Caco-2 (cell line): ENCODE measurements around the gene INPP5K. TPM values are rescaled to one million over a fixed set of nuclear protein-coding genes. Genes with fewer than 3 reads are reported as not detected.

Experiments used
- BruUV-seq: library from RNA; stranded (reverse); fragments of 400-500 nt; replicated peaks from 2 replicates; lab custom pipeline; 2021; lab: Mats Ljungman, UMichigan
- CTCF ChIA-PET: fragments of 300-600 bp; sonication (Branson Sonifier 250); formaldehyde crosslinking; loops from one replicate; lab custom pipeline; 2022; ENCODE audit warnings: antibody characterized with exemption; lab: Charles Lee
- POLR2A ChIA-PET: fragments of 300-600 bp; sonication (Branson Sonifier 250); formaldehyde crosslinking; loops from one replicate; lab custom pipeline; 2022; ENCODE audit warnings: antibody characterized with exemption; lab: Charles Lee
- DNase-seq, 2 experiments: peaks; one replicate each; pipeline versions ENCODE4 v3.0.0 to v3.0.0-alpha.2; 2020 to 2022
- H3K27me3 ChIP-seq: replicated peaks from 2 replicates; pipeline ENCODE4 v1.6.0; 2011; ENCODE audit warnings: low read length; ENCODE audit not compliant: control insufficient read depth, insufficient read depth
- H3K36me3 ChIP-seq: 2 replicates; pipeline ENCODE4 v1.5.1; 2011; ENCODE audit warnings: low read length; ENCODE audit not compliant: control insufficient read depth, insufficient read depth
- H3K4me1 ChIP-seq: fragments of 250-450 bp; sonication (Bioruptor Pico); 2 replicates; pipeline ENCODE4 v1.5.1; 2020; ENCODE audit warnings: mild to moderate bottlenecking
- H3K4me3 ChIP-seq: 2 replicates; pipeline ENCODE4 v1.5.1; 2011; ENCODE audit warnings: low read depth, mild to moderate bottlenecking, control low read depth, low read length
- H3K9me3 ChIP-seq: fragments of 250-450 bp; sonication (Bioruptor Pico); 2 replicates; pipeline ENCODE4 v1.5.1; 2020; ENCODE audit warnings: mild to moderate bottlenecking, moderate library complexity
- H3K27ac Mint-ChIP-seq: one replicate; pipeline ENCODE4 v1.8.0; 2022; ENCODE audit warnings: mixed read lengths; ENCODE audit not compliant: unreplicated experiment
- H3K27me3 Mint-ChIP-seq: one replicate; pipeline ENCODE4 v1.8.0; 2022; ENCODE audit warnings: mixed read lengths; ENCODE audit not compliant: insufficient read depth, unreplicated experiment
- H3K36me3 Mint-ChIP-seq: one replicate; pipeline ENCODE4 v1.8.0; 2022; ENCODE audit warnings: mild to moderate bottlenecking, mixed read lengths; ENCODE audit not compliant: insufficient read depth, unreplicated experiment
- H3K4me1 Mint-ChIP-seq: one replicate; pipeline ENCODE4 v1.8.0; 2022; ENCODE audit warnings: low read depth, mixed read lengths; ENCODE audit not compliant: unreplicated experiment
- H3K4me3 Mint-ChIP-seq: one replicate; pipeline ENCODE4 v1.8.0; 2022; ENCODE audit warnings: mild to moderate bottlenecking, moderate library complexity, mixed read lengths; ENCODE audit not compliant: unreplicated experiment
- H3K9me3 Mint-ChIP-seq: one replicate; pipeline ENCODE4 v1.8.0; 2022; ENCODE audit warnings: mixed read lengths; ENCODE audit not compliant: unreplicated experiment
- CTCF ChIP-seq, 2 experiments: fragments of 200-600 bp in 1 of 2; IDR thresholded peaks; 1 replicate in 1 of 2; 2 replicates in 1 of 2; pipeline versions ENCODE4 v1.5.1 to v1.8.0; 2011 to 2022; ENCODE audit warnings: antibody characterized with exemption in 1 of 2, control low read depth in 1 of 2, inconsistent platforms in 1 of 2, low read depth in 1 of 2, low read length in 1 of 2, mild to moderate bottlenecking in 1 of 2, moderate library complexity in 1 of 2; ENCODE audit not compliant: insufficient read depth in 1 of 2, severe bottlenecking in 1 of 2, unreplicated experiment in 1 of 2
- intact Hi-C: fragments of 100-400 bp; cut with micrococcal nuclease; formaldehyde crosslinking; loops from one replicate; pipeline ENCODE4 v1.10.0; 2022; ENCODE audit not compliant: unreplicated experiment
- total RNA-seq: library from RNA; stranded (reverse); gene quantifications from 2 replicates; pipeline ENCODE4 v1.2.3, GENCODE V29; 2022

The INPP5K gene
- total RNA-seq, 1 experiment from 2014 or later = 24.1 TPM

DNA sequence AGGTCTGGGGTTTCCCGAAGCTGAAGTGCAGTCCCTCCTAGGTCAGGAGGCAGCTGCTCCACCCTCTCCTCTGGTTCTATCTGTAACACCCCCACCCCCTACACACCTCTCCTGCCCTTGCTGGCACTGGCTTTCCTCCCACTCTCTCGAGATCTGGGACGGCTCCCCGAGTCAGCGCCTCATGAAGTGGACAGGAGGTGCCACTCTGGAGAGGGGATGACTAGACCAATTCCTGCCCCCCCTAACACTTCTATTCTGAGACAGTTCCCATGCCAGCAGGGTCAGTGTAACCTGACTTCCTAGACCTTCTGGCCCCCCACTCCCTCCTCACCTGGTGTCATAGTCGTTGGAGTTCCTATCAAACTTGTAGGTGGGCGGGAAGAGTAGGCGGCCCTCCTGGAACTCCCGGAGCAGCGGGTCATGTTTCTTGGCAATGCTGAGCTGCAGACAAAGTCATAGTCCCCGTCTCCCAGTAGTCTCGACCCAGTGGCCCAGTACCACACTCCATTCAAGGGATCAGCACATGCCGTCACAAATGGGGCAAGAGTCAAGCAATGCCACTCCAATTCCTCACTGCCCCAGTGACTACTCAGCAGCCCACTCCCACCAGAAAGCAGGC is 9.7 kb downstream of the INPP5K start:
- no peak overlapping the region for H3K4me3 ChIP-seq
- no peaks in the 10 kb centered on the region for H3K27me3 ChIP-seq
- BruUV-seq = no TSS peak
- no peaks in the 10 kb centered on the region for H3K27me3 Mint-ChIP-seq
- H3K36me3 Mint-ChIP-seq = peaks cover 5% of the 10 kb centered on the region
- no peaks in the 10 kb centered on the region for H3K9me3 Mint-ChIP-seq
- H3K4me3 Mint-ChIP-seq = no peak overlapping the region
- TF ChIP-seq CTCF (IDR thresholded peaks at IDR 0.05; ENCODE audit: insufficient read depth in 1 of 2, low read depth in 1 of 2, low read length in 1 of 2, severe bottlenecking in 1 of 2, unreplicated experiment in 1 of 2) = no peak
- ChIA-PET POLR2A (no interaction called here), CTCF (interaction anchor here (0.6 kb wide), 1 partner anchor 597 kb away, joined by 5 read pairs; no protein-coding TSS in a partner anchor)
- no peaks in the 10 kb centered on the region for H3K9me3 ChIP-seq
- H3K4me1 Mint-ChIP-seq = peaks cover 9% of the 10 kb centered on the region
- H3K4me1 ChIP-seq = no peaks in the 10 kb centered on the region
- intact Hi-C loops = no loop called here
- DNase-seq = no peak
- H3K36me3 ChIP-seq = no peaks in the 10 kb centered on the region; the same call in 1 of the 2 replicates
- no peak overlapping the region for H3K27ac Mint-ChIP-seq

- no peaks in the 10 kb centered on the region; the same call in 1 of the 2 replicates for H3K36me3 ChIP-seq
- H3K27ac Mint-ChIP-seq = no peak overlapping the region
- no peak overlapping the region for H3K4me3 Mint-ChIP-seq
- no peak for DNase-seq
- H3K27me3 Mint-ChIP-seq = no peaks in the 10 kb centered on the region
- BruUV-seq = no TSS peak
- H3K36me3 Mint-ChIP-seq = peaks cover 5% of the 10 kb centered on the region
- intact Hi-C loops = no loop called here
- peaks cover 9% of the 10 kb centered on the region for H3K4me1 Mint-ChIP-seq
- no peaks in the 10 kb centered on the region for H3K27me3 ChIP-seq
- H3K9me3 Mint-ChIP-seq = no peaks in the 10 kb centered on the region
- ChIA-PET POLR2A (interaction anchor here (0.7 kb wide), 1 partner anchor 11 kb away, joined by 3 read pairs; the partner anchor contains the start of gene INPP5K), CTCF (interaction anchor here (1.4 to 1.5 kb wide), 2 partner anchors 11 to 125 kb away, joined by 4 to 9 read pairs; partner anchors contain the start of gene INPP5K)
- no peak overlapping the region for H3K4me3 ChIP-seq
- H3K4me1 ChIP-seq = no peaks in the 10 kb centered on the region
- TF ChIP-seq CTCF (IDR thresholded peaks at IDR 0.05; ENCODE audit: insufficient read depth in 1 of 2, low read depth in 1 of 2, low read length in 1 of 2, severe bottlenecking in 1 of 2, unreplicated experiment in 1 of 2) = no peak
- no peaks in the 10 kb centered on the region for H3K9me3 ChIP-seq
These were observed 10.8 kb downstream of the INPP5K start for GRCh38 chr17:1505586-1505985.

GRCh38 chr17:1504866-1505265 is 11.5 kb downstream of the INPP5K start:
- no peaks in the 10 kb centered on the region for H3K4me1 ChIP-seq
- intact Hi-C loops = no loop called here
- no peak for TF ChIP-seq CTCF (IDR thresholded peaks at IDR 0.05; ENCODE audit: insufficient read depth in 1 of 2, low read depth in 1 of 2, low read length in 1 of 2, severe bottlenecking in 1 of 2, unreplicated experiment in 1 of 2)
- H3K36me3 Mint-ChIP-seq = peaks cover 5% of the 10 kb centered on the region
- H3K36me3 ChIP-seq = no peaks in the 10 kb centered on the region; the same call in 1 of the 2 replicates
- peaks cover 8% of the 10 kb centered on the region for H3K4me1 Mint-ChIP-seq
- H3K27me3 ChIP-seq = no peaks in the 10 kb centered on the region
- H3K9me3 Mint-ChIP-seq = no peaks in the 10 kb centered on the region
- DNase-seq = no peak
- H3K9me3 ChIP-seq = no peaks in the 10 kb centered on the region
- H3K4me3 Mint-ChIP-seq = no peak overlapping the region
- no peak overlapping the region for H3K27ac Mint-ChIP-seq
- ChIA-PET CTCF (interaction anchor here (1.4 to 1.5 kb wide), 2 partner anchors 11 to 125 kb away, joined by 4 to 9 read pairs; partner anchors contain the start of gene INPP5K), POLR2A (interaction anchor here (0.6 kb wide), 1 partner anchor 49 kb away, joined by 4 read pairs; the partner anchor contains the start of gene CRK)
- BruUV-seq = no TSS peak
- no peak overlapping the region for H3K4me3 ChIP-seq
- H3K27me3 Mint-ChIP-seq = no peaks in the 10 kb centered on the region
